ENCODE results near the gene HS3ST1.
A peak's percentile ranks its signal among the peaks of the same experiment; 100 is the strongest.

The HS3ST1 gene

DNA sequence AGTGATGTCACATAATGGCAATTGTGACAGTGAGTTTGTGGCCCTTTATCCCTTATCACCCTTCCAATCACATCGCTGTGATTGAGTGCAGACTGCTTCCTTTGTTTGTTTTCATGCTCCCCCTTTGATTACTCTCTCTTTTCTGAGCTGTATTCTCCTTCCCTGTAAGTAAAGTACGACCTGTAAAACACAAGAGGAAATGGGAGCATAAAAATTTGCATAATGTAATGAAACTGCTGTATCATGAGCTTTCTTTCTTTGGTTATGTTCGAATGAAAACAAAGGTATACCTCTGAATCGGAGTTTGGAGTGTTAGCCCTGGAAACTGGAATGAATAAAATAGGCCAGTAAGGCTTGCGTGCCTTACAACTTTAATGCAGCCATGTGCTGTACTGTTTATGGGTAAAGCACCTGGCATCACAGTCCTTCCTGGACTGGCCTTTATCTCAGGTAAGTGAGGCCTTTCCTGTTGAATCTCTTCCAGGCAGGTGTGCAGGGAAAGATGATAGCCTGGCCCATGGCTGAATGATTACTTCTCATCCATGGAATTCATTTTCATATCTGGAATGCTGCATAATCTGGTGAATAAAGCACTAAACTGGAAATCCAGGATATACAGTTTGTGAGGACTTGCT lies 26.6 kb upstream of the HS3ST1 start:
- FAIRE-seq (no peak), DNase-seq (ENCODE audit: insufficient read length) (no peak)
- TF ChIP-seq POLR2A (IDR thresholded peaks at IDR 0.05; ENCODE audit: low read depth, low read length) (no peak), POLR2AphosphoS5 (IDR thresholded peaks at IDR 0.05; ENCODE audit: low read depth, low read length) (no peak), TAF1 (IDR thresholded peaks at IDR 0.05; ENCODE audit: borderline replicate concordance, low read depth, low read length) (no peak)

DNA sequence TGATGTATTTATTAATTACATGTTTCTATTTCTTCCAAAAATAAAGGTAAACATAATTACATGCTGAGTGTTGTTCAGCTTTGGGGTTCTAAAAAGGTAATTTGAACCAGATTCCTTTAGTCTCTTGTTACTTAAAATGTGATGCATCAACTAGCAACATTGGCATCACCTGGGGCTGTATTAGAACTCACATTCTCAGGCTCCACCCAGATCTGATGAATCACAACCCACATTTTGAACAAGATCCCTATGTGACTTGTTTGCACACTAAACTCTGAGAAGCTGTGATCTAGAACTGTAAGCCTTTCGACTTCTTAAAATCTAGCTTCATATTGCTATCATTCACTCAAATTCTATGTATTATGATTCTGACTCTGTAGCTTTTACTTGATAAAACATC lies 23.0 kb upstream of the HS3ST1 start:
- DNase-seq (ENCODE audit: insufficient read length), result no peak
- no peak for TF ChIP-seq POLR2A (IDR thresholded peaks at IDR 0.05; ENCODE audit: low read depth, low read length)
- no peak for TF ChIP-seq POLR2AphosphoS5 (IDR thresholded peaks at IDR 0.05; ENCODE audit: low read depth, low read length)
- TF ChIP-seq TAF1 (IDR thresholded peaks at IDR 0.05; ENCODE audit: borderline replicate concordance, low read depth, low read length), result no peak
- FAIRE-seq, result no peak

DNA sequence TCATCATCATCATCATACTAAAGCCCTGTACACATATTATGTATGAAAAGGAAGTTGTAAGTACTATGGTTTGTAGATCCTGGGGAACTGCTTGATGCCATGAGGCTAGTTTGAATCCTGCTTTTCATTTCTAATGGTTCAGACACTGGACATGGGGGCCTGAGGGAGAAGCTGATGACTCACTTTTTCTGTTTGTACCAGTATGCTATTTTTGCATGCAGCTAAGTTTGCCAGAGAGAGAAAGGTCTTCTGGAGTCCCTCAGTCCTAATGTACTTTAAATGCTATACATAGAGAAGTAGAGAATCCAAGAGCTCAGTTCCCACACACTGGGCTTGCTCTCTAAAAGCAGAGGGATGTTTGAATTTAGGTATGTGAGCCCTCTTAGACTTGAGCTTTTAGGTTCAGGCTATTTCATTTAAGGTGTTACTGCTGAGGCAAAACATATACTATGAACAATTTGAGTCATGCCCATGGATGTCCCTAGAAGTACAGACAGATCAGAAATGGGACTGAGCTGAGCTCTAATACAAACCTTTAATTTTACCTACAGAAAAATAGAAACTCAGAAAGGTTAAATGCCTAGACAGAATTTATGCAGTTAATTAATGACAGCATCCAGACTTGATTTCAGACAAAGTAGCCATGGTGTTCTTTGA lies 17.6 kb upstream of the HS3ST1 start:
- no peak for FAIRE-seq
- TF ChIP-seq POLR2AphosphoS5 (IDR thresholded peaks at IDR 0.05; ENCODE audit: low read depth, low read length) (no peak), POLR2A (IDR thresholded peaks at IDR 0.05; ENCODE audit: low read depth, low read length) (no peak), TAF1 (IDR thresholded peaks at IDR 0.05; ENCODE audit: borderline replicate concordance, low read depth, low read length) (no peak)
- no peak for DNase-seq (ENCODE audit: insufficient read length)

DNA sequence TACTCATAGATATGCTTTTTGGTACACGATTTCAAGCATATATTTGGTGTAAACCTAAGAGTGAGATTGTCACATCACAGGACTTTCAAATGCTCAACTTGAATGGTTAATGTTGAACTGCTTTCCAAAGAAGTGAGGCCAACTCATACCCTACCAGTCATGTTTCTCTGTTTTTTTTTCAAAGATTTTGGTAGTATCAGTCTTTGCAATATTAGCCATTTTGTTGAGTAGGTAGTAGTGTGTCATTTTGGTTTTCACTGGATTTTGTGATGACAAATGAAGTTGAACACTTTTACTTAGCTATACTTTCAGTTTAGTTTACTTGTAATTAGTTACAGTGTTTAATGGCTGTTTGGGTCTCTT lies 12.5 kb upstream of the HS3ST1 start:
- DNase-seq (ENCODE audit: insufficient read length) (no peak), FAIRE-seq (no peak)
- TF ChIP-seq POLR2A (IDR thresholded peaks at IDR 0.05; ENCODE audit: low read depth, low read length), result no peak

DNA sequence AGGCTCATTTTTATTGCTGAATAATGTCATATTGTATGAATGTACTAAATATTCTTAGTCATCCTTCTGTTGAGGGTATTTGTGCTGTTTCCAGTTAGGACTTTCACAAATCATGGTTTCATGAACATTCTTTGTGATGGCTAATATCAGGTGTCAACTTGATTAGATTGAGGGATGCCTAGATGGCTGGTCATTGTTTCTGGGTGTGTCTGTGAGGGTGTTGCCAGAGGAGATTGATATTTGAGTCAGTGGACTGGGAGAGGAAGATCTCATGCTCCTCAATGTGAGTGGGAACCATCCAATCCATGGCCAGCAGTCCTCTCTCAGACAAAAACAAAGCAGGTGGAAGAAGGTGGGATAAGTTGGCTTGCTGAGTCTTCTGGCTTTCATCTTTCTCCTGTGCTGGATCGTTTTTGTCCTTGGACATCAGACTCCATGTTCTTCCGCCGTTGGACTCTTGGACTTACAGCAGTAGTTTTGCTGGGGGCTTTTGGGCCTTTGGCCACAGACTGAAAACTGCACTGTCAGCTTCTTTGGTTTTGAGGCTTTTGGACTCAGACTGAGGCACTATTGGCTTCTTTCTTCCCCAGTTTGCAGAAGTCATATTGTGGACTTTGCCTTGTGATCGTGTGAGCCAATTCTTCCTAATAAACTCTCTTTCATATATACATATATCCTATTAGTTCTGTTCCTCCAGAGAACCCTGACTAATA lies 11.9 kb upstream of the HS3ST1 start:
- DNase-seq (ENCODE audit: insufficient read length) (no peak), FAIRE-seq (no peak)
- TF ChIP-seq TAF1 (IDR thresholded peaks at IDR 0.05; ENCODE audit: borderline replicate concordance, low read depth, low read length), result no peak

DNA sequence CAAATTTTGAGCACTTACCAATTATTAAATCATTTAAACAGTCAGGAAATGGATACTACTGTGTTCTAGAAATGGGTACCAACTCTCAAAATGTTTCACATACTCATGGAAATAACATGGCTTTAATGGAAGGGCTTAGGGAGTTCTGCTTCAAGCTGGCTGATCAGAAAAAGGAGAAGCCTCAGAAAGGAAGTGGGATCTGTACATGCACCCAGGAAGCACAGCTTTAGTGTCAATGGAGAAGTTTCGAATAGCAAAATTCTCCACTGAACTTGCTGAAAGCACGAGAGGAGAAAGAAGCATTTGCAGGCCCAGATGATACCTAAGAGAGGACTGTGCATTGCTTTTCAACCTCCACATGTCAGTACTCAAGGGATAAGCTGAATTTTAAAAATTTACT lies 11.1 kb upstream of the HS3ST1 start:
- no peak for DNase-seq (ENCODE audit: insufficient read length)
- TF ChIP-seq POLR2A (IDR thresholded peaks at IDR 0.05; ENCODE audit: low read depth, low read length) (no peak), POLR2AphosphoS5 (IDR thresholded peaks at IDR 0.05; ENCODE audit: low read depth, low read length) (no peak), TAF1 (IDR thresholded peaks at IDR 0.05; ENCODE audit: borderline replicate concordance, low read depth, low read length) (no peak)
- FAIRE-seq, result no peak

DNA sequence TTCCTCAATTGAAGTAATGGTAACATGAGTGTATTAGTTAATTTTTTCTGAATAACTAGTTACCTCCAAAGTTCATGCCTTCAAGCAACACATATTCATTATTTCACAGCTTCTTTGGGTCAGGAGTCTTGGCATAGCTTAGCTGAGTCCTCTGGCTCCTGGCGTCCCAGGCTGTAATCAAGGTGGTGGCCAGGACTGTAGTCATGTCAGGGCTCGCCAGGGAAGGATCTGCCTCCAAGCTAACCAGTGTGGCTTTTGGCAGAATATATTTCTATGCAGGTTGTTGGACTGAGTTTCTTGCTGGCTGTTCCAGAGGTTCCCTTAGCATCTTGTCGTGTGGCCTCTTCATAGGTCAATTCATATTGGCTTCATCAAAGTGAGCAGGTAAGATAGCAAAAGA lies 10.0 kb upstream of the HS3ST1 start:
- FAIRE-seq (no peak), DNase-seq (ENCODE audit: insufficient read length) (no peak)
- no peak for TF ChIP-seq TAF1 (IDR thresholded peaks at IDR 0.05; ENCODE audit: borderline replicate concordance, low read depth, low read length)
- TF ChIP-seq POLR2AphosphoS5 (IDR thresholded peaks at IDR 0.05; ENCODE audit: low read depth, low read length), result no peak
- TF ChIP-seq POLR2A (IDR thresholded peaks at IDR 0.05; ENCODE audit: low read depth, low read length), result no peak

DNA sequence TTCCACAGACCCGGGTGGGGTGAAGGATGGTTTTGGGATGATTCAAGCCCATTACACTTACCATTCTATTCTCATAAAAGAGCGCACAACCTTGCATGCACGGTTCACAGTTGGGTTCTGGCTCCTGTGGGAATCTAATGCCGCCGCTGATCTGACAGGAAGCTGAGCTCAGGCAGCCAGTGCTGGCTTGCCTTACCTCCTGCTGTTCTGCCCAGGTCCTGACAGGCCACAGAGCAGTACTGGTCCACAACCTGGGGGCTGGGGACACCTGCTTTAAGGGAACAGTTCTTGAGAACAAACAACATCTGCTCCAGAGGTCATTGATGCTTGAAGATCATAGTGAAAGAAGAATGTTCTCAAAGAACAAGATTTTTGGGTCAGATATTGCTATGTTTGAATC lies 8.0 kb upstream of the HS3ST1 start:
- DNase-seq (ENCODE audit: insufficient read length) (no peak), FAIRE-seq (no peak)
- TF ChIP-seq POLR2A (IDR thresholded peaks at IDR 0.05; ENCODE audit: low read depth, low read length) (no peak), POLR2AphosphoS5 (IDR thresholded peaks at IDR 0.05; ENCODE audit: low read depth, low read length) (no peak), TAF1 (IDR thresholded peaks at IDR 0.05; ENCODE audit: borderline replicate concordance, low read depth, low read length) (no peak)

DNA sequence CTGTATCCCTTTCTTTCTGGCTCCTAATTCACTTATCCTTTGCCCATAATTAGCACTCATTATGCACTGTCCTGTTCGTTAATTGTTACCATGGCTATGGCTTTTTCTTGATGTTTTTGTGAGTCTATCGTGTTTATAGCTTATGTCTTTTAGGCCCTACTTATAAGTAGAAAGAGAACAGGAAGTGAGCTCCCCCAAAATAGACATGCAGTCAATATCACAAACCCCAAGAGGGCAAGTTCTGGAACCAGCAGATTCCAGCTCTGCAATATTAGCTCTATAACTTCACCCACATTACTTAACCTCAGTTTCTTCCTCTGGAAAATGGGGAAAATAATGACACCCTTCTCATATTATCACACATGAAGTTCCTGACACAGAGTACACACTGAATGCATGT lies 7.4 kb upstream of the HS3ST1 start:
- no peak for TF ChIP-seq POLR2A (IDR thresholded peaks at IDR 0.05; ENCODE audit: low read depth, low read length)
- TF ChIP-seq POLR2AphosphoS5 (IDR thresholded peaks at IDR 0.05; ENCODE audit: low read depth, low read length), result no peak
- TF ChIP-seq TAF1 (IDR thresholded peaks at IDR 0.05; ENCODE audit: borderline replicate concordance, low read depth, low read length), result no peak
- DNase-seq (ENCODE audit: insufficient read length) (no peak), FAIRE-seq (peak; percentile 71)

DNA sequence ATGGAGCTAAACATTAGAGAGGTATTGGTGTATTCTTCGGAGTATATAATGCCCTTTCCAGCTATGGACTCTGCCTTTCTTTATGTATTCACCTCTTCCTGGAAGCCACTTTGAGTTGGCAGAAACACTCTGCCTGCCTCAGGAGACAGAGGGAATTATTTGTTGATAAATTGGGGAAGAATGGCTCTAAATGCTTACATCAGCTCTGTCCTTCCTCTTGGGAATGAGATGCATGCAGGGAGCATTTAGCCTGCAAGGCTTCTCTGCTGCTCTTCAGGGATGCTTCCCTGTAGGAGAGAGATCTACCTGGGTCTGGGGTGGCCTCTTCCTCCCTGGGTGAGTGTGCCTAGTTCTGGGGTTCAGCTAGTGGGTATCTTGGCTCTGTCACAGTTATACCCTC lies 6.9 kb upstream of the HS3ST1 start:
- no peak for FAIRE-seq
- TF ChIP-seq POLR2AphosphoS5 (IDR thresholded peaks at IDR 0.05; ENCODE audit: low read depth, low read length) (no peak), POLR2A (IDR thresholded peaks at IDR 0.05; ENCODE audit: low read depth, low read length) (no peak), TAF1 (IDR thresholded peaks at IDR 0.05; ENCODE audit: borderline replicate concordance, low read depth, low read length) (no peak)
- DNase-seq (ENCODE audit: insufficient read length), result no peak

DNA sequence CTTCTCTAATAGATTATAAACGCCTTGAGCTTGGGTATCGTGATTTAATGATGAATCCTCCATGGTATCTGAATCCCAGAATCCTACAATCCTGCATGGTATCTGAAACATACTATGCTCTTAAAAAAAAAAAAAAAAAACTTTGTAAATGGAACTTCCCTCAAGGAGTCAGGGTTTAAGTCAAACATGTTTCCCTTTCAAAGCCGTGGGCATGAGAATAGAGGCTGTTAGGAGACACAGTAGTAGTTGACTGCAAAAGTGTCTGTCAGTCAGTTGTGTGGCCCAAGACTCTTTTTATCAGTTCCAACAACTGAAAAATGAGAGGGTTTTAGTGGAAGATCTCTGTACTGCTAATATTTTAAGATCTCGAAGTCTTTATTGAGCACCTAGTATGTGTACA lies 2.4 kb upstream of the HS3ST1 start:
- FAIRE-seq, result no peak
- DNase-seq (ENCODE audit: insufficient read length), result no peak
- TF ChIP-seq TAF1 (IDR thresholded peaks at IDR 0.05; ENCODE audit: borderline replicate concordance, low read depth, low read length) (no peak), POLR2AphosphoS5 (IDR thresholded peaks at IDR 0.05; ENCODE audit: low read depth, low read length) (no peak), POLR2A (IDR thresholded peaks at IDR 0.05; ENCODE audit: low read depth, low read length) (no peak)

DNA sequence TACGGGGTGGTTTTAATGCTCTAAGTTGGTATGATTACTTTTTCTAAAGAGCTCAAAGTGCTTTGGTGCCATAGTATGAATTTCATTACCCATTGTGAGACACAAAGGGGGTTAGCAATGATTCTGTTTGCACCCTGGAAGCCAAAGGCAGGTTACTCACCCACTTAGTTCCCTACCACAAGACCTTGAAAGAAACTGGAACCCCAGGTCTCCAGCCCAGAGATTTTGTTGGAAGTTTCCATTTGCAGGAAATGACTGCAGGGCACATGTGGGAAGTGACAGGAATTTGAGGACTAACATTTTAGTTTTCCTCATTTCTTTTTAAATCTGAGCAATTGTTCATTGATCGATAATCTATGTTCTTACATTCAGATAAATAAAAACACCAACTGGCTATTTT lies 1.8 kb upstream of the HS3ST1 start:
- FAIRE-seq, result no peak
- DNase-seq (ENCODE audit: insufficient read length), result no peak
- no peak for TF ChIP-seq POLR2A (IDR thresholded peaks at IDR 0.05; ENCODE audit: low read depth, low read length)
- TF ChIP-seq POLR2AphosphoS5 (IDR thresholded peaks at IDR 0.05; ENCODE audit: low read depth, low read length), result no peak
- TF ChIP-seq TAF1 (IDR thresholded peaks at IDR 0.05; ENCODE audit: borderline replicate concordance, low read depth, low read length), result no peak
